ENCODE results near the gene ATP8B1.

ATP8B1 gene

GRCh38 chr18:57782049-57782448 lies 21.1 kb downstream of the ATP8B1 start:
- ChIA-PET CTCF (no interaction called here), POLR2A (interaction anchor here (0.5 kb wide), 1 partner anchor 774 kb away, joined by 5 read pairs; no protein-coding TSS in a partner anchor)
- no peak for TF ChIP-seq CTCF (IDR thresholded peaks at IDR 0.05; ENCODE audit: control extremely low read depth, extremely low read depth, low read depth, missing control alignments)
- no peak for DNase-seq (ENCODE audit: extremely low spot score)

GRCh38 chr18:57780706-57781347 lies 22.3 kb downstream of the ATP8B1 start:
- CTCF ChIA-PET, result interaction anchor here (1.2 kb wide), 2 partner anchors 9 to 13 kb away, joined by 4 read pairs; no protein-coding TSS in a partner anchor
- TF ChIP-seq CTCF (IDR thresholded peaks at IDR 0.05; ENCODE audit: control extremely low read depth, extremely low read depth, low read depth, missing control alignments), result no peak
- POLR2A ChIA-PET, result no interaction called here
- DNase-seq (ENCODE audit: extremely low spot score), result peak; percentile 33

- DNase-seq (ENCODE audit: extremely low spot score), result no peak
- no peak for TF ChIP-seq CTCF (IDR thresholded peaks at IDR 0.05; ENCODE audit: control extremely low read depth, extremely low read depth, low read depth, missing control alignments)
- ChIA-PET POLR2A (no interaction called here), CTCF (interaction anchor here (1.2 kb wide), 1 partner anchor 13 kb away, joined by 4 read pairs; no protein-coding TSS in a partner anchor)
Measured at GRCh38 chr18:57780318-57780705, 22.8 kb downstream of the ATP8B1 start.

GRCh38 chr18:57776767-57777166 lies 26.3 kb downstream of the ATP8B1 start:
- ChIA-PET CTCF (no interaction called here), POLR2A (no interaction called here)
- no peak for DNase-seq (ENCODE audit: extremely low spot score)

GRCh38 chr18:57776354-57776753 lies 26.8 kb downstream of the ATP8B1 start:
- ChIA-PET POLR2A (no interaction called here), CTCF (no interaction called here)
- DNase-seq (ENCODE audit: extremely low spot score), result no peak
- TF ChIP-seq CTCF (IDR thresholded peaks at IDR 0.05; ENCODE audit: control extremely low read depth, extremely low read depth, low read depth, missing control alignments), result no peak

More at GRCh38 chr18:57776767-57777166, 26.3 kb downstream of the ATP8B1 start:
- TF ChIP-seq CTCF (IDR thresholded peaks at IDR 0.05; ENCODE audit: control extremely low read depth, extremely low read depth, low read depth, missing control alignments), result no peak

GRCh38 chr18:57775937-57776336 lies 27.2 kb downstream of the ATP8B1 start:
- ChIA-PET POLR2A (no interaction called here), CTCF (no interaction called here)
- no peak for DNase-seq (ENCODE audit: extremely low spot score)
- TF ChIP-seq CTCF (IDR thresholded peaks at IDR 0.05; ENCODE audit: control extremely low read depth, extremely low read depth, low read depth, missing control alignments), result no peak
